Measurements from ENCODE around the gene PALM.
"Not testable (repeated sequence)": the region's sequence is repeated elsewhere in the genome, so short reads cannot be mapped to it uniquely, and the experiment has no call there.

The PALM gene

GRCh38 chr19:709196-709964 lies 645 bp downstream of the PALM start:
- no peak for DNase-seq

GRCh38 chr19:709965-710571 lies 1.3 kb downstream of the PALM start:
- DNase-seq: no peak

GRCh38 chr19:710767-711166 lies 2.0 kb downstream of the PALM start:
- no peak for DNase-seq

- no peak for DNase-seq
These were observed 2.5 kb downstream of the PALM start for GRCh38 chr19:711254-711653.

GRCh38 chr19:715347-715746 lies 6.6 kb downstream of the PALM start:
- DNase-seq: no peak

GRCh38 chr19:718251-718951 lies 9.7 kb downstream of the PALM start:
- no peak for DNase-seq

- no peak for DNase-seq
These were observed 10.3 kb downstream of the PALM start for GRCh38 chr19:718991-719512.

GRCh38 chr19:719636-720344 lies 11.1 kb downstream of the PALM start:
- DNase-seq: no peak

GRCh38 chr19:720345-721160 lies 11.8 kb downstream of the PALM start:
- DNase-seq: no peak

- no peak for DNase-seq
These were observed 13.9 kb downstream of the PALM start for GRCh38 chr19:722553-723101.

- no peak for DNase-seq
These were observed 14.5 kb downstream of the PALM start for GRCh38 chr19:723247-723646.

- no peak for DNase-seq
These were observed 15.0 kb downstream of the PALM start for GRCh38 chr19:723714-724113.

GRCh38 chr19:725461-726089 lies 16.8 kb downstream of the PALM start:
- no peak for DNase-seq

- no peak for DNase-seq
These were observed 18.5 kb downstream of the PALM start for GRCh38 chr19:726993-727956.

- DNase-seq: no peak
These were observed 19.3 kb downstream of the PALM start for GRCh38 chr19:728011-728410.

GRCh38 chr19:729564-729963 lies 20.8 kb downstream of the PALM start:
- not testable (repeated sequence) for DNase-seq

- DNase-seq: no peak
These were observed 21.4 kb downstream of the PALM start for GRCh38 chr19:729965-730668.

- DNase-seq: no peak
These were observed 22.3 kb downstream of the PALM start for GRCh38 chr19:731000-731399.

Data from NCI-H345 (cell line).